HFFc6 (cell line): ENCODE measurements around the gene ELAVL2. TPM values are rescaled to one million over a fixed set of nuclear protein-coding genes. Genes with fewer than 3 reads are reported as not detected.

Experiments used
- DNase-seq: peaks from one replicate; pipeline ENCODE4 v3.0.0-alpha.2; 2018
- H3K27ac Mint-ChIP-seq: 2 replicates; pipeline ENCODE4 v1.8.0; 2020; ENCODE audit warnings: mild to moderate bottlenecking, mixed read lengths
- H3K27me3 Mint-ChIP-seq: 2 replicates; pipeline ENCODE4 v1.8.0; 2021; ENCODE audit warnings: mild to moderate bottlenecking, moderate library complexity, mixed read lengths; ENCODE audit not compliant: insufficient read depth
- H3K36me3 Mint-ChIP-seq: 2 replicates; pipeline ENCODE4 v1.8.0; 2021; ENCODE audit warnings: low read depth, mixed read lengths
- H3K4me1 Mint-ChIP-seq: 2 replicates; pipeline ENCODE4 v1.8.0; 2020; ENCODE audit warnings: low read depth, mixed read lengths
- H3K4me3 Mint-ChIP-seq: 2 replicates; pipeline ENCODE4 v1.8.0; 2020; ENCODE audit warnings: mild to moderate bottlenecking, moderate library complexity, mixed read lengths
- H3K9me3 Mint-ChIP-seq: 2 replicates; pipeline ENCODE4 v1.8.0; 2020; ENCODE audit warnings: mild to moderate bottlenecking, mixed read lengths
- CTCF ChIP-seq: fragments of 200-600 bp; sonication (generic); IDR thresholded peaks from 2 replicates; pipeline ENCODE4 v1.5.0; 2021; ENCODE audit warnings: antibody characterized with exemption, mild to moderate bottlenecking
- total RNA-seq, 6 experiments: library from RNA; stranded (reverse); fragmentation: NEBNext Ultra II Directional; extraction: Animal tissue kit (Norgen Biotek cat#: 25700); gene quantifications; 2 replicates in 1 of 6; 3 replicates in 5 of 6; pipeline ENCODE4 v1.2.3, GENCODE V29; 2021

The ELAVL2 gene
- total RNA-seq, 6 experiments from 2014 or later, result not detected

DNA sequence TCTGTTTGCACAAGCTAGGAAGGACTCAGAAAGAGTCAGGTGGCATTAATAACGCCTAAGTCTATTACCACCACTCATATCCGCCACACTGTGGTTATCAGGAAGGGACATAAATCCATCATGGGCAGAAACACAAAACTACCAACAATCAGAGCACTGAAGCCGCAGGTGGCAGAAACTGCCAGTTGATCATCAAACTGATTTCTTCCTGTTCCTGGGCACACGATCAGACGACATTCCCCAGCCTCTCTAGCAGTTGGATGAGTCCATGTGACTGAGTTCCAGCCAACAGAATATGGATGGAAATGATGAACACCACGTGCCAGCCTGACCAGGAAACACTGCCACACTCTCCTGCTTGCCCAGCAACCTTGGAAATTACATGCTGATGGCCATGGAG, 181.7 kb downstream of the ELAVL2 start:
- peaks cover 33% of the 10 kb centered on the region for H3K9me3 Mint-ChIP-seq
- no peaks in the 10 kb centered on the region for H3K36me3 Mint-ChIP-seq
- DNase-seq, result no peak
- H3K27me3 Mint-ChIP-seq, result no peaks in the 10 kb centered on the region; the same call in 1 of the 2 replicates
- TF ChIP-seq CTCF, result no peak
- H3K4me1 Mint-ChIP-seq, result no peaks in the 10 kb centered on the region
- H3K4me3 Mint-ChIP-seq, result no peak overlapping the region
- H3K27ac Mint-ChIP-seq, result no peak overlapping the region

- no peaks in the 10 kb centered on the region; the same call in 1 of the 2 replicates for H3K27me3 Mint-ChIP-seq
- DNase-seq, result no peak
- H3K4me3 Mint-ChIP-seq, result no peak overlapping the region
- H3K9me3 Mint-ChIP-seq, result peaks cover 33% of the 10 kb centered on the region
- no peak overlapping the region for H3K27ac Mint-ChIP-seq
- no peaks in the 10 kb centered on the region for H3K4me1 Mint-ChIP-seq
- H3K36me3 Mint-ChIP-seq, result no peaks in the 10 kb centered on the region
- TF ChIP-seq CTCF, result no peak
These were observed 182.3 kb downstream of the ELAVL2 start for GRCh38 chr9:23643656-23644258.
